T-helper 17 cell (primary cell): ENCODE results near the gene SIGLEC14. TPM values are rescaled to one million over a fixed set of nuclear protein-coding genes. Genes with fewer than 3 reads are reported as not detected.

ENCODE experiments used
- ATAC-seq: fragments of 150-1000 bp; cut with Tn5 transposase; 2 replicates; pipeline ENCODE4 v1.10.0; 2021; ENCODE audit warnings: mild to moderate bottlenecking, moderate library complexity
- DNase-seq, 3 donors: peaks; one replicate each; pipeline versions ENCODE4 v3.0.0 to v3.0.0-alpha.2; 2020 to 2021
- H3K9me3 ChIP-seq: one replicate; pipeline ENCODE4 v1.7.0; 2013; ENCODE audit warnings: low read length, mild to moderate bottlenecking; ENCODE audit not compliant: control insufficient read depth, poor library complexity, severe bottlenecking
- H3K27ac Mint-ChIP-seq: one replicate; pipeline ENCODE4 v1.8.0; 2022; ENCODE audit warnings: mild to moderate bottlenecking, moderate library complexity, mixed read lengths
- H3K27me3 Mint-ChIP-seq: one replicate; pipeline ENCODE4 v1.8.0; 2022; ENCODE audit warnings: mixed read lengths
- H3K36me3 Mint-ChIP-seq: one replicate; pipeline ENCODE4 v1.8.0; 2022; ENCODE audit warnings: low read depth, mixed read lengths
- H3K4me1 Mint-ChIP-seq: one replicate; pipeline ENCODE4 v1.8.0; 2022; ENCODE audit warnings: mild to moderate bottlenecking, mixed read lengths
- H3K4me3 Mint-ChIP-seq: one replicate; pipeline ENCODE4 v1.8.0; 2022; ENCODE audit warnings: mild to moderate bottlenecking, moderate library complexity, mixed read lengths
- total RNA-seq, 4 donors: library from RNA in 2 of 4; stranded (reverse) in 2 of 4; gene quantifications; one replicate each; pipeline ENCODE4 v1.2.3 and lab custom pipeline; 2022 to 2026

The SIGLEC14 gene
- total RNA-seq, 2 donors from 2014 or later = 0.86 to 3.3 TPM

- Mint-ChIP-seq H3K27ac (no peak overlapping the region), H3K27me3 (peaks cover 26% of the 10 kb centered on the region), H3K4me1 (peaks cover 14% of the 10 kb centered on the region), H3K4me3 (peak overlapping the region; percentile 95), H3K36me3 (peaks cover 3% of the 10 kb centered on the region)
- DNase-seq (no peak), ATAC-seq (no peak)
- no peaks in the 10 kb centered on the region for H3K9me3 ChIP-seq
Measured at GRCh38 chr19:51595190-51596175, 51.1 kb downstream of the SIGLEC14 start.

GRCh38 chr19:51594774-51595109 is 51.9 kb downstream of the SIGLEC14 start:
- ATAC-seq (no peak), DNase-seq (no peak)
- Mint-ChIP-seq H3K36me3 (peaks cover 3% of the 10 kb centered on the region), H3K27me3 (peaks cover 19% of the 10 kb centered on the region), H3K4me1 (peaks cover 12% of the 10 kb centered on the region), H3K4me3 (peak overlapping the region; percentile 95), H3K27ac (no peak overlapping the region)
- no peaks in the 10 kb centered on the region for H3K9me3 ChIP-seq

- Mint-ChIP-seq H3K4me1 (peaks cover 12% of the 10 kb centered on the region), H3K36me3 (peaks cover 3% of the 10 kb centered on the region), H3K27ac (peak overlapping the region; percentile 83), H3K27me3 (peaks cover 18% of the 10 kb centered on the region), H3K4me3 (peak overlapping the region; percentile 95)
- peak; percentile 100 for ATAC-seq
- peak; percentile 88 to 92 (median 92) for DNase-seq
- no peaks in the 10 kb centered on the region for H3K9me3 ChIP-seq
Measured at GRCh38 chr19:51593969-51594773, 52.5 kb downstream of the SIGLEC14 start.

GRCh38 chr19:51593138-51593890 is 53.3 kb downstream of the SIGLEC14 start:
- Mint-ChIP-seq H3K27ac (peak overlapping the region; percentile 83), H3K27me3 (peaks cover 15% of the 10 kb centered on the region), H3K4me3 (peak overlapping the region; percentile 95), H3K4me1 (peaks cover 12% of the 10 kb centered on the region), H3K36me3 (peaks cover 3% of the 10 kb centered on the region)
- no peak for ATAC-seq
- H3K9me3 ChIP-seq = no peaks in the 10 kb centered on the region
- DNase-seq = no peak

Other genes with a start within 250 kb of the SIGLEC14 start
- gene SIGLEC10, start 229.2 kb downstream of the SIGLEC14 start, total RNA-seq = 1 to 10 TPM in 1 of 2 donors, under 1 TPM in 1; 0.29 to 2.7 TPM
- not detected for gene SIGLEC8, start 188.4 kb downstream of the SIGLEC14 start, total RNA-seq
- gene CEACAM18, start 168.3 kb downstream of the SIGLEC14 start, total RNA-seq = not detected
- not detected for gene SIGLEC12, start 145.0 kb downstream of the SIGLEC14 start, total RNA-seq
- under 1 TPM in 1 of 2 donors, not detected in 1; 0.80 TPM for gene SIGLEC6, start 115.2 kb downstream of the SIGLEC14 start, total RNA-seq
- 1 to 10 TPM; 4.5 to 5.1 TPM for gene ZNF175, start 75.5 kb downstream of the SIGLEC14 start, total RNA-seq
- under 1 TPM in 1 of 2 donors, not detected in 1; 0.37 TPM for gene SIGLEC5, start 16.4 kb downstream of the SIGLEC14 start, total RNA-seq
- 1 to 10 TPM; 4.3 to 6.4 TPM for gene SPACA6, start 46.5 kb upstream of the SIGLEC14 start, total RNA-seq
- not detected for gene HAS1, start 77.2 kb upstream of the SIGLEC14 start, total RNA-seq
- gene FPR1, start 105.1 kb upstream of the SIGLEC14 start, total RNA-seq = 1 to 10 TPM in 1 of 2 donors, under 1 TPM in 1; 0.70 to 4.1 TPM
- gene FPR2, start 114.4 kb upstream of the SIGLEC14 start, total RNA-seq = under 1 TPM in 1 of 2 donors, not detected in 1; 0.40 TPM
- not detected for gene FPR3, start 148.3 kb upstream of the SIGLEC14 start, total RNA-seq
- 1 to 10 TPM; 5.4 to 8.3 TPM for gene ZNF577, start 241.1 kb upstream of the SIGLEC14 start, total RNA-seq